ENCODE measurements around the gene SUMO2. TPM values are rescaled to one million over a fixed set of nuclear protein-coding genes. Genes with fewer than 3 reads are reported as not detected.
A peak's percentile ranks its signal among the peaks of the same experiment; 100 is the strongest.

SUMO2 gene
- total and polyA plus RNA-seq, 9 of the 15 experiments (the other 6 are each of a cell fraction or from before 2014, with no cell fraction given): 157 to 733 (median 419) TPM

- no peak overlapping the region for H3K27ac ChIP-seq (ENCODE audit: extremely low read depth, low read depth, low read length)
- 93% methylated on average over 7 of the region's 9 CpGs for WGBS (ENCODE audit: insufficient coverage, low coverage, missing lambda C conversion rate)
- peak overlapping the region in 1 of 2 experiments; percentile 99; a peak in 1 of 4 replicates for H3K9ac ChIP-seq (ENCODE audit: insufficient read depth in 1 of 2, low read depth in 2 of 2, low read length in 2 of 2)
- FAIRE-seq: no peak
- intact Hi-C loops (cut with micrococcal nuclease): no loop called here
- ATAC-seq: no peak
- no peak overlapping the region for H2AFZ ChIP-seq (ENCODE audit: low read depth, low read length)
- in situ Hi-C loops (cut with MboI): no loop called here
- no TSS peak for BruUV-seq (replicated peaks)
- no peak overlapping the region for H3K4me3 ChIP-seq
- peaks cover 24 to 46% of the 10 kb centered on the region in 2 experiments for H3K4me1 ChIP-seq (replicated peaks in 1 of 2; ENCODE audit: control insufficient read depth in 2 of 2, insufficient read depth in 2 of 2, low read length in 2 of 2)
- H3K79me2 ChIP-seq (ENCODE audit: control insufficient read depth, insufficient read depth, low read length): peaks cover 40% of the 10 kb centered on the region
- H4K20me1 ChIP-seq (replicated peaks; ENCODE audit: control insufficient read depth, insufficient read depth, low read length): peaks cover 6% of the 10 kb centered on the region; the same call in 1 of the 2 replicates
- no peaks in the 10 kb centered on the region for H3K9me3 ChIP-seq (replicated peaks; ENCODE audit: control insufficient read depth, insufficient read depth, low read depth, low read length)
- H3K9me1 ChIP-seq (ENCODE audit: control insufficient read depth, insufficient read depth, low read length): no peaks in the 10 kb centered on the region
- ChIA-PET CTCF (ENCODE audit: low intra/inter-chr PET ratio) (no interaction called here), POLR2A (interaction anchor here (0.7 to 7.6 kb wide), 4 partner anchors 9 to 76 kb away, joined by 3 to 58 read pairs (median 6); partner anchors contain the start of gene NUP85)
- no peak for DNase-seq (ENCODE audit: extremely low read depth in 1 of 4, low spot score in 3 of 4)
- TF ChIP-seq PKNOX1 (IDR thresholded peaks at IDR 0.05) (peak; percentile 50; the same call in 1 of the 2 replicates), RBFOX2 (IDR thresholded peaks at IDR 0.05; ENCODE audit: low read depth, low read length) (peak; percentile 1; the same call in 1 of the 2 replicates), USF1 (CRISPR knock-in tag; IDR thresholded peaks at IDR 0.05) (no peak), ATF6 (CRISPR knock-in tag; IDR thresholded peaks at IDR 0.05) (no peak), HNRNPLL (IDR thresholded peaks at IDR 0.05; ENCODE audit: low read depth, low read length, poor library complexity, severe bottlenecking) (no peak), ZBTB40 (IDR thresholded peaks at IDR 0.05) (no peak), ZBTB40 (CRISPR knock-in tag; IDR thresholded peaks at IDR 0.05) (no peak), MAFF (IDR thresholded peaks at IDR 0.05; ENCODE audit: low read length) (no peak), SUPT5H (IDR thresholded peaks at IDR 0.05) (peak; percentile 44), POLR2A (conservative IDR thresholded peaks at IDR 0.05) (peak; percentile 46; the same call in 1 of the 2 replicates)
- peaks cover 25% of the 10 kb centered on the region; the same call in 2 of the 3 replicates for H3K36me3 ChIP-seq (ENCODE audit: control insufficient read depth, insufficient read depth, low read length)
- H3K27me3 ChIP-seq (ENCODE audit: control insufficient read depth in 2 of 2, insufficient read depth in 2 of 2, low read length in 2 of 2): no peaks in the 10 kb centered on the region
- H3K4me2 ChIP-seq (ENCODE audit: insufficient read depth, low read length): peak overlapping the region; percentile 80; the same call in 1 of the 2 replicates
These were observed 53.2 kb downstream of the SUMO2 start for GRCh38 chr17:75129576-75129975.

All from K562 (cell line).